Activated naive CD4-positive, alpha-beta T cell treated with anti-CD3 and anti-CD28 coated beads for 36 hours (primary cell): ENCODE data around the gene ALX3. TPM values are rescaled to one million over a fixed set of nuclear protein-coding genes. Genes with fewer than 3 reads are reported as not detected.
A peak's percentile ranks its signal among the peaks of the same experiment; 100 is the strongest.

Experiments
- CTCF ChIA-PET: fragments of 350-600 bp; sonication (Branson Sonifier 250); formaldehyde crosslinking; loops from one replicate; lab custom pipeline; 2021; ENCODE audit warnings: antibody characterized with exemption; lab: Charles Lee
- DNase-seq: peaks from one replicate; pipeline ENCODE4 v3.0.0-alpha.2; 2020
- H3K27ac Mint-ChIP-seq: one replicate; pipeline ENCODE4 v1.8.0; 2021; ENCODE audit warnings: mild to moderate bottlenecking, mixed read lengths
- H3K27me3 Mint-ChIP-seq: one replicate; pipeline ENCODE4 v1.8.0; 2021; ENCODE audit warnings: low read depth, mixed read lengths
- H3K36me3 Mint-ChIP-seq: one replicate; pipeline ENCODE4 v1.8.0; 2021; ENCODE audit warnings: low read depth, mixed read lengths
- H3K4me1 Mint-ChIP-seq: one replicate; pipeline ENCODE4 v1.8.0; 2021; ENCODE audit warnings: low read depth, mixed read lengths
- H3K4me3 Mint-ChIP-seq: one replicate; pipeline ENCODE4 v1.8.0; 2021; ENCODE audit warnings: mild to moderate bottlenecking, moderate library complexity, mixed read lengths
- H3K9me3 Mint-ChIP-seq: one replicate; pipeline ENCODE4 v1.8.0; 2021; ENCODE audit warnings: mixed read lengths
- intact Hi-C: fragments of 100-400 bp; cut with micrococcal nuclease; formaldehyde crosslinking; loops from one replicate; pipeline ENCODE4 v1.15.1; 2023
- total RNA-seq, 2 experiments: library from RNA; stranded (reverse); gene quantifications; one replicate each; pipeline ENCODE4 v1.2.3, GENCODE V29; 2021

Gene ALX3
- total RNA-seq, 2 experiments from 2014 or later, result not detected

- Mint-ChIP-seq H3K9me3 (no peaks in the 10 kb centered on the region), H3K4me3 (no peak overlapping the region), H3K36me3 (no peaks in the 10 kb centered on the region), H3K4me1 (peaks cover 7% of the 10 kb centered on the region), H3K27ac (no peak overlapping the region), H3K27me3 (peaks cover 40% of the 10 kb centered on the region)
- intact Hi-C loops, result no loop called here
- DNase-seq, result no peak
- CTCF ChIA-PET, result interaction anchor here (1.0 to 1.6 kb wide), 3 partner anchors 12 to 25 kb away, joined by 3 to 6 read pairs (median 3); no protein-coding TSS in a partner anchor
Measured at GRCh38 chr1:110074166-110074565, 3.7 kb upstream of the ALX3 start.

- Mint-ChIP-seq H3K4me1 (peaks cover 14% of the 10 kb centered on the region), H3K27me3 (peaks cover 61% of the 10 kb centered on the region), H3K9me3 (no peaks in the 10 kb centered on the region), H3K27ac (no peak overlapping the region), H3K4me3 (peak overlapping the region; percentile 52), H3K36me3 (no peaks in the 10 kb centered on the region)
- DNase-seq, result no peak
- intact Hi-C loops, result no loop called here
- CTCF ChIA-PET, result interaction anchor here (1.2 to 2.1 kb wide), 4 partner anchors 11 to 40 kb away, joined by 3 to 16 read pairs (median 5); no protein-coding TSS in a partner anchor
Measured at GRCh38 chr1:110070282-110070669, 196 bp downstream of the ALX3 start.

- DNase-seq, result no peak
- intact Hi-C loops, result loop anchor here (1.0 to 2.0 kb wide), 2 partner anchors 9 to 15 kb away; no protein-coding TSS in a partner anchor
- Mint-ChIP-seq H3K4me3 (peak overlapping the region; percentile 52), H3K36me3 (no peaks in the 10 kb centered on the region), H3K9me3 (no peaks in the 10 kb centered on the region), H3K27me3 (peaks cover 61% of the 10 kb centered on the region), H3K4me1 (peaks cover 14% of the 10 kb centered on the region), H3K27ac (no peak overlapping the region)
- CTCF ChIA-PET, result interaction anchor here (1.4 to 5.4 kb wide), 2 partner anchors 10 to 15 kb away, joined by 6 to 42 read pairs; no protein-coding TSS in a partner anchor
Measured at GRCh38 chr1:110069404-110070281, 829 bp downstream of the ALX3 start.

- H3K27ac Mint-ChIP-seq, result no peak overlapping the region
- peak overlapping the region; percentile 30 for H3K4me3 Mint-ChIP-seq
- H3K27me3 Mint-ChIP-seq, result peaks cover 59% of the 10 kb centered on the region
- CTCF ChIA-PET, result interaction anchor here (1.4 to 5.4 kb wide), 2 partner anchors 9 to 14 kb away, joined by 6 to 42 read pairs; no protein-coding TSS in a partner anchor
- H3K4me1 Mint-ChIP-seq, result peaks cover 14% of the 10 kb centered on the region
- H3K36me3 Mint-ChIP-seq, result no peaks in the 10 kb centered on the region
- H3K9me3 Mint-ChIP-seq, result no peaks in the 10 kb centered on the region
- intact Hi-C loops, result loop anchor here (1.0 to 2.0 kb wide), 2 partner anchors 9 to 16 kb away; no protein-coding TSS in a partner anchor
- no peak for DNase-seq
Measured at GRCh38 chr1:110068646-110069403, 1.6 kb downstream of the ALX3 start.

GRCh38 chr1:110067893-110068645 lies 2.4 kb downstream of the ALX3 start:
- Mint-ChIP-seq H3K27me3 (peaks cover 55% of the 10 kb centered on the region), H3K36me3 (no peaks in the 10 kb centered on the region), H3K4me1 (peaks cover 14% of the 10 kb centered on the region), H3K4me3 (peak overlapping the region; percentile 30), H3K9me3 (no peaks in the 10 kb centered on the region), H3K27ac (no peak overlapping the region)
- intact Hi-C loops, result loop anchor here (2.0 kb wide), 1 partner anchor 17 kb away; no protein-coding TSS in a partner anchor
- CTCF ChIA-PET, result interaction anchor here (1.4 to 5.4 kb wide), 3 partner anchors 8 to 49 kb away, joined by 4 to 42 read pairs (median 6); no protein-coding TSS in a partner anchor
- DNase-seq, result no peak

- Mint-ChIP-seq H3K9me3 (no peaks in the 10 kb centered on the region), H3K4me3 (no peak overlapping the region), H3K4me1 (peaks cover 14% of the 10 kb centered on the region), H3K27ac (no peak overlapping the region), H3K36me3 (no peaks in the 10 kb centered on the region), H3K27me3 (peaks cover 52% of the 10 kb centered on the region)
- CTCF ChIA-PET, result interaction anchor here (1.5 to 5.4 kb wide), 2 partner anchors 13 to 49 kb away, joined by 4 to 42 read pairs; no protein-coding TSS in a partner anchor
- DNase-seq, result no peak
- intact Hi-C loops, result no loop called here
Measured at GRCh38 chr1:110067479-110067892, 3.0 kb downstream of the ALX3 start.

- Mint-ChIP-seq H3K4me1 (peaks cover 14% of the 10 kb centered on the region), H3K27me3 (peaks cover 37% of the 10 kb centered on the region), H3K36me3 (no peaks in the 10 kb centered on the region), H3K27ac (no peak overlapping the region), H3K4me3 (no peak overlapping the region), H3K9me3 (no peaks in the 10 kb centered on the region)
- CTCF ChIA-PET, result interaction anchor here (1.0 to 5.4 kb wide), 3 partner anchors 11 to 39 kb away, joined by 3 to 42 read pairs (median 30); no protein-coding TSS in a partner anchor
- intact Hi-C loops, result no loop called here
- DNase-seq, result no peak
Measured at GRCh38 chr1:110065841-110066240, 4.6 kb downstream of the ALX3 start.

GRCh38 chr1:110064576-110065337 lies 5.7 kb downstream of the ALX3 start:
- DNase-seq, result no peak
- CTCF ChIA-PET, result interaction anchor here (5.4 kb wide), 2 partner anchors 10 to 40 kb away, joined by 30 to 42 read pairs; no protein-coding TSS in a partner anchor
- Mint-ChIP-seq H3K4me3 (no peak overlapping the region), H3K4me1 (peaks cover 11% of the 10 kb centered on the region), H3K9me3 (no peaks in the 10 kb centered on the region), H3K36me3 (peaks cover 2% of the 10 kb centered on the region), H3K27ac (no peak overlapping the region), H3K27me3 (peaks cover 32% of the 10 kb centered on the region)
- intact Hi-C loops, result no loop called here

GRCh38 chr1:110063781-110064180 lies 6.7 kb downstream of the ALX3 start:
- intact Hi-C loops, result no loop called here
- H3K4me3 Mint-ChIP-seq, result no peak overlapping the region
- H3K36me3 Mint-ChIP-seq, result peaks cover 2% of the 10 kb centered on the region
- CTCF ChIA-PET, result interaction anchor here (4.7 to 5.4 kb wide), 2 partner anchors 12 to 41 kb away, joined by 30 to 34 read pairs; no protein-coding TSS in a partner anchor
- no peaks in the 10 kb centered on the region for H3K9me3 Mint-ChIP-seq
- peaks cover 23% of the 10 kb centered on the region for H3K27me3 Mint-ChIP-seq
- H3K27ac Mint-ChIP-seq, result no peak overlapping the region
- no peak for DNase-seq
- H3K4me1 Mint-ChIP-seq, result peaks cover 7% of the 10 kb centered on the region

GRCh38 chr1:110062612-110063011 lies 7.9 kb downstream of the ALX3 start:
- DNase-seq, result no peak
- peaks cover 2% of the 10 kb centered on the region for H3K36me3 Mint-ChIP-seq
- H3K4me1 Mint-ChIP-seq, result no peaks in the 10 kb centered on the region
- intact Hi-C loops, result no loop called here
- H3K4me3 Mint-ChIP-seq, result no peak overlapping the region
- H3K9me3 Mint-ChIP-seq, result no peaks in the 10 kb centered on the region
- CTCF ChIA-PET, result interaction anchor here (0.6 to 5.4 kb wide), 8 partner anchors 11 to 122 kb away, joined by 3 to 34 read pairs (median 3); no protein-coding TSS in a partner anchor
- no peak overlapping the region for H3K27ac Mint-ChIP-seq
- H3K27me3 Mint-ChIP-seq, result peaks cover 14% of the 10 kb centered on the region
